Thyroid gland (tissue), 4 donors: ENCODE results near the gene NDUFAF7. TPM values are rescaled to one million over a fixed set of nuclear protein-coding genes. Genes with fewer than 3 reads are reported as not detected.

Source experiments
- DNase-seq, 2 donors: peaks; one replicate each; pipeline ENCODE4 v3.0.0-alpha.2; 2019
- H3K27ac ChIP-seq, 3 donors: fragments of 200-600 bp; sonication (generic); 1 replicate in 2 of 3; 2 replicates in 1 of 3; pipeline ENCODE4 v1.5.1; 2016 to 2019; ENCODE audit warnings: mild to moderate bottlenecking in 1 of 3, moderate library complexity in 1 of 3
- H3K27me3 ChIP-seq: fragments of 200-600 bp; sonication (generic); one replicate; pipeline ENCODE4 v1.5.1; 2019
- H3K36me3 ChIP-seq, 2 donors: fragments of 200-600 bp; sonication (generic); one replicate each; pipeline ENCODE4 v1.5.1; 2016 to 2019
- H3K4me1 ChIP-seq, 2 donors: fragments of 200-600 bp; sonication (generic); one replicate each; pipeline ENCODE4 v1.5.1; 2017 to 2019
- H3K4me3 ChIP-seq, 3 donors: fragments of 200-600 bp; sonication (generic); replicated peaks in 1 of 3; 1 replicate in 2 of 3; 2 replicates in 1 of 3; pipeline ENCODE4 v1.5.1; 2016; ENCODE audit warnings: mild to moderate bottlenecking in 1 of 3
- H3K9me3 ChIP-seq: fragments of 200-600 bp; sonication (generic); one replicate; pipeline ENCODE4 v1.5.1; 2017
- POLR2A ChIP-seq, 2 donors: fragments of 450-650 bp; IDR thresholded peaks; one replicate each; pipeline ENCODE4 v1.6.1; 2017; ENCODE audit warnings: antibody characterized with exemption in 2 of 2, mild to moderate bottlenecking in 2 of 2, moderate library complexity in 1 of 2
- WGBS, 2 donors: methylation state at CpG; one replicate each; pipeline ENCODE4 v1.1.5; 2017; 5-methylcytosine and 5-hydroxymethylcytosine counted together
- intact Hi-C: fragments of 100-400 bp; cut with DNase I; formaldehyde crosslinking; loops from one replicate; pipeline ENCODE4 v1.15.1; 2023
- total RNA-seq, 4 donors: library from RNA; depleted of rRNA; stranded (reverse); fragments of >200 nt; gene quantifications; one replicate each; pipeline ENCODE4 v1.2.3, GENCODE V29; 2016
- TF ChIP-seq, protein P1 (sequence below), 6 experiments: fragments of 200-600 bp in 3 of 6; fragments of 450-650 bp in 3 of 6; sonication (generic) in 3 of 6; IDR thresholded peaks; one replicate each; pipeline ENCODE4 v1.5.1; 2016 to 2019; ENCODE audit warnings: antibody characterized with exemption in 6 of 6, mild to moderate bottlenecking in 2 of 6, inconsistent platforms in 1 of 6, moderate library complexity in 1 of 6

The NDUFAF7 gene, protein sequence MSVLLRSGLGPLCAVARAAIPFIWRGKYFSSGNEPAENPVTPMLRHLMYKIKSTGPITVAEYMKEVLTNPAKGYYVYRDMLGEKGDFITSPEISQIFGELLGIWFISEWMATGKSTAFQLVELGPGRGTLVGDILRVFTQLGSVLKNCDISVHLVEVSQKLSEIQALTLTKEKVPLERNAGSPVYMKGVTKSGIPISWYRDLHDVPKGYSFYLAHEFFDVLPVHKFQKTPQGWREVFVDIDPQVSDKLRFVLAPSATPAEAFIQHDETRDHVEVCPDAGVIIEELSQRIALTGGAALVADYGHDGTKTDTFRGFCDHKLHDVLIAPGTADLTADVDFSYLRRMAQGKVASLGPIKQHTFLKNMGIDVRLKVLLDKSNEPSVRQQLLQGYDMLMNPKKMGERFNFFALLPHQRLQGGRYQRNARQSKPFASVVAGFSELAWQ
- 10 to 100 TPM; 11.5 to 23.1 (median 19.1) TPM for total RNA-seq

DNA sequence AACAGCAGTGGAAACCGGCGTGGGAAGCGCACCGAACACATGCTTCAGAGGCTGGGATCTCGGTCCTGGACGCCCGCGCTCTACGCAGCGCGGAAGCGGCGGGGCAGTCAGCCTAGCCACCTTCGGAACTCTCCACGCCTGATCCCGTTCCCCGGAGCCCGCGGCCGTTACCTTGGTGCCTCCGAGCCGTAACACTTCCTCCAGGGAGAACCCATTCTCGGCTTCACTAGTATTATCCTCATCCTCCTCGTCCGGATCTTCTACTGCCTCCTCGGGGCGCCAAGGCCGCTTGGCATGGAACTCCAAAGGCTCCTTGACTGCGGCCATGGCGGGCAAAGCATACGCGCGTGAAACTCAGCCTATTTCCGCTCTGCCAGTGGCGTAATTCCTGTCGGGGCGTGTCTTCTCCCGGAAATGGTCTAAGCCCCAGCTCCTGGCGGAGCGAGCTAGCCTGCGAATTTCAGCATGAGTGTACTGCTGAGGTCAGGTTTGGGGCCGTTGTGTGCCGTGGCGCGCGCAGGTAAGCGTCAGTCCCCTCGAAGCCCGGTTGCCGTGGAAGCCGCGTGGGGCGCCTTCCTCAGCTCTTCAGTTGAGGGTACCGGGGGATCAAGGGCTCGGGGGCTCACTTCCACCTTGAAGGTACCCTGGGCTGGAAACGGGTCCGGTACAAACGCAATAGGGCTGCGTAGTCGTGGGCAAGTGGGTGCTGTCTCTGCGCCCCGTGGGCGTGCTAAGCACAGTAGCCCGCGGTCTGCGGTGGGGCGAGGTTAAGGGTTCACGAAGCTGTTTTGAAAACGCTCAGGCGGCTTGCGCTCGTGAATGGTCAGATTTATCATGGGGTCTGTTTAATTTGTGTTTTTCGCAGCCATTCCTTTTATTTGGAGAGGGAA, at the start of gene NDUFAF7, which contains the start of gene CEBPZ:
TSS of gene NDUFAF7 (plus strand) at position 418 of the 890 bp plus-strand sequence. CDS start at position 466, 48 bp downstream.
TSS of gene CEBPZ (minus strand) at position 356 of the 890 bp plus-strand sequence. CDS start at position 327, 29 bp downstream.
- H3K9me3 ChIP-seq, result no peaks in the 10 kb centered on the region
- no peaks in the 10 kb centered on the region for H3K27me3 ChIP-seq
- intact Hi-C loops, result no loop called here
- H3K27ac ChIP-seq, result peak within 1 kb of the TSS; percentile 73 to 91 (median 90)
- H3K4me3 ChIP-seq, result peak within 1 kb of the TSS; percentile 62 to 100 (median 95)
- 0 to 1% methylated on average over 32 to 56 of the region's 73 CpGs for WGBS, 2 donors
- TF ChIP-seq, protein P1, sequence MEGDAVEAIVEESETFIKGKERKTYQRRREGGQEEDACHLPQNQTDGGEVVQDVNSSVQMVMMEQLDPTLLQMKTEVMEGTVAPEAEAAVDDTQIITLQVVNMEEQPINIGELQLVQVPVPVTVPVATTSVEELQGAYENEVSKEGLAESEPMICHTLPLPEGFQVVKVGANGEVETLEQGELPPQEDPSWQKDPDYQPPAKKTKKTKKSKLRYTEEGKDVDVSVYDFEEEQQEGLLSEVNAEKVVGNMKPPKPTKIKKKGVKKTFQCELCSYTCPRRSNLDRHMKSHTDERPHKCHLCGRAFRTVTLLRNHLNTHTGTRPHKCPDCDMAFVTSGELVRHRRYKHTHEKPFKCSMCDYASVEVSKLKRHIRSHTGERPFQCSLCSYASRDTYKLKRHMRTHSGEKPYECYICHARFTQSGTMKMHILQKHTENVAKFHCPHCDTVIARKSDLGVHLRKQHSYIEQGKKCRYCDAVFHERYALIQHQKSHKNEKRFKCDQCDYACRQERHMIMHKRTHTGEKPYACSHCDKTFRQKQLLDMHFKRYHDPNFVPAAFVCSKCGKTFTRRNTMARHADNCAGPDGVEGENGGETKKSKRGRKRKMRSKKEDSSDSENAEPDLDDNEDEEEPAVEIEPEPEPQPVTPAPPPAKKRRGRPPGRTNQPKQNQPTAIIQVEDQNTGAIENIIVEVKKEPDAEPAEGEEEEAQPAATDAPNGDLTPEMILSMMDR (IDR thresholded peaks at IDR 0.05), result peak in 1 of 6 experiments; percentile 8
- TF ChIP-seq POLR2A (IDR thresholded peaks at IDR 0.05), result peak in 1 of 2 donors; percentile 87
- H3K4me1 ChIP-seq, result peaks cover 26 to 27% of the 10 kb centered on the region in 2 donors
- DNase-seq, result peak; percentile 89 to 92
- peaks cover 14 to 16% of the 10 kb centered on the region in 2 donors for H3K36me3 ChIP-seq

- H3K4me1 ChIP-seq, result no peaks in the 10 kb centered on the region
- H3K27me3 ChIP-seq, result no peaks in the 10 kb centered on the region
- intact Hi-C loops, result no loop called here
- H3K4me3 ChIP-seq, result no peak overlapping the region
- no peaks in the 10 kb centered on the region for H3K9me3 ChIP-seq
- WGBS, 2 donors, result 58 to 66% methylated on average over 17 of the region's 17 CpGs
- no peaks in the 10 kb centered on the region for H3K36me3 ChIP-seq
- peak in 1 of 2 donors; percentile 15 for DNase-seq
- H3K27ac ChIP-seq, result no peak overlapping the region
- TF ChIP-seq, protein P1 (IDR thresholded peaks at IDR 0.05), result no peak
- TF ChIP-seq POLR2A (IDR thresholded peaks at IDR 0.05), result no peak
These were observed 49.5 kb upstream of the NDUFAF7 start for GRCh38 chr2:37181726-37182684.

DNA sequence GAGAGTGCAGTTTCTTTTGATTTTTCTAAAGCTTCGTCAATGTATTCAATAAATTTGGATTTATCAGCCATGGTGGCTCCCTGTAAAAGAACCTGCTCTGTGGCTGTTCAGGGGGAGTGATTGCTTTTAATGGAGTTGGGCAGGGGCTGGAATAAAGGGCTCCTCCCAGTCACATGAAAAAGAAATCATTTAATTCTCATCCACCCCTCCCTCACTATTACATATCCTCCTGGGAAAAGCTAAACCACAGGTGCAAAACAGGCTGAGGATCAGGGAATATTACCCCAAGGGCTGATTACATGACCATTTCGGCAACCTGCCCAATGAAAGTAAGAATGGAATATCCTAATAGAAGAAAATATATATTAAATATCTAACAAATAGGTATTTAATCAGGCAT, 42.9 kb upstream of the NDUFAF7 start, which contains the start of gene SULT6B1:
TSS of gene SULT6B1 (minus strand) at position 101 of the 400 bp plus-strand sequence. CDS start at position 71, 30 bp downstream.
- H3K4me1 ChIP-seq, result no peaks in the 10 kb centered on the region
- no peak within 1 kb of the TSS for H3K27ac ChIP-seq
- TF ChIP-seq, protein P1 (IDR thresholded peaks at IDR 0.05), result no peak
- TF ChIP-seq POLR2A (IDR thresholded peaks at IDR 0.05), result no peak
- no peaks in the 10 kb centered on the region for H3K36me3 ChIP-seq
- no peak within 1 kb of the TSS for H3K4me3 ChIP-seq
- H3K27me3 ChIP-seq, result no peaks in the 10 kb centered on the region
- no peak for DNase-seq
- no peaks in the 10 kb centered on the region for H3K9me3 ChIP-seq
- intact Hi-C loops, result no loop called here
- WGBS, 2 donors, result 96 to 98% methylated on average over 2 of the region's 2 CpGs

- intact Hi-C loops, result no loop called here
- DNase-seq, result no peak
- H3K27ac ChIP-seq, result no peak overlapping the region
These were observed 41.9 kb upstream of the NDUFAF7 start for GRCh38 chr2:37189452-37190153.

More at GRCh38 chr2:37189452-37190153, 41.9 kb upstream of the NDUFAF7 start:
- no peaks in the 10 kb centered on the region for H3K27me3 ChIP-seq
- no peaks in the 10 kb centered on the region for H3K9me3 ChIP-seq
- no peak overlapping the region for H3K4me3 ChIP-seq
- no peaks in the 10 kb centered on the region for H3K36me3 ChIP-seq
- WGBS, 2 donors, result 80 to 81% methylated on average over 6 of the region's 6 CpGs
- no peaks in the 10 kb centered on the region for H3K4me1 ChIP-seq
- TF ChIP-seq POLR2A (IDR thresholded peaks at IDR 0.05), result no peak
- TF ChIP-seq, protein P1 (IDR thresholded peaks at IDR 0.05), result no peak
